IMR-90 (cell line): ENCODE measurements around the gene TPX2. TPM values are rescaled to one million over a fixed set of nuclear protein-coding genes. Genes with fewer than 3 reads are reported as not detected.
A peak's percentile ranks its signal among the peaks of the same experiment; 100 is the strongest.

Experiments
- ATAC-seq: fragments of 200-7000 bp; cut with Tn5 transposase; 2 replicates; pipeline ENCODE4 v1.9.1; 2020; ENCODE audit warnings: low read depth, mild to moderate bottlenecking, moderate library complexity
- BruUV-seq: library from RNA; stranded (reverse); fragments of 400-500 nt; replicated peaks from 2 replicates; lab custom pipeline; 2021; lab: Mats Ljungman, UMichigan
- CTCF ChIA-PET: fragments of 300-600 bp; formaldehyde crosslinking; extraction: SDS; loops from one replicate; lab custom pipeline; 2021; ENCODE audit warnings: antibody characterized with exemption; lab: Yijun Ruan, JAX
- POLR2A ChIA-PET: fragments of 300-600 bp; sonication (Branson Sonifier 250); formaldehyde crosslinking; loops from one replicate; lab custom pipeline; 2022; ENCODE audit warnings: antibody characterized with exemption; ENCODE audit not compliant: unreplicated experiment; lab: Charles Lee
- DNase-seq: peaks from one replicate; pipeline ENCODE4 v3.0.0; 2013
- H2AFZ ChIP-seq: replicated peaks from 2 replicates; pipeline ENCODE3; 2013; ENCODE audit warnings: low read length, mild to moderate bottlenecking; ENCODE audit not compliant: poor library complexity
- H2AK5ac ChIP-seq: 2 replicates; pipeline ENCODE4 v1.6.1; 2013; ENCODE audit warnings: low read depth, low read length, inconsistent platforms
- H2AK9ac ChIP-seq: replicated peaks from 2 replicates; pipeline ENCODE3; 2013; ENCODE audit warnings: mild to moderate bottlenecking, low read depth, low read length, moderate library complexity; ENCODE audit not compliant: poor library complexity
- H2BK120ac ChIP-seq: 2 replicates; pipeline ENCODE4 v1.6.1; 2013; ENCODE audit warnings: low read depth, low read length, inconsistent platforms
- H2BK15ac ChIP-seq: 3 replicates; pipeline ENCODE4 v1.6.1; 2013; ENCODE audit warnings: low read depth, low read length, inconsistent platforms
- H2BK20ac ChIP-seq: 2 replicates; pipeline ENCODE4 v1.6.1; 2013; ENCODE audit warnings: low read depth, mild to moderate bottlenecking, inconsistent platforms, low read length, moderate library complexity
- H2BK5ac ChIP-seq: 2 replicates; pipeline ENCODE4 v1.6.1; 2013; ENCODE audit warnings: mild to moderate bottlenecking, low read depth, low read length, inconsistent platforms; ENCODE audit not compliant: poor library complexity, severe bottlenecking
- H3K14ac ChIP-seq: replicated peaks from 2 replicates; pipeline ENCODE4 v1.6.1; 2013; ENCODE audit warnings: low read depth, low read length, inconsistent platforms
- H3K18ac ChIP-seq: 2 replicates; pipeline ENCODE4 v1.6.1; 2013; ENCODE audit warnings: low read depth, low read length, control low read depth
- H3K23ac ChIP-seq: 2 replicates; pipeline ENCODE4 v1.6.1; 2013; ENCODE audit warnings: low read depth, low read length, inconsistent platforms
- H3K27ac ChIP-seq: 2 replicates; pipeline ENCODE4 v1.5.1; 2013; ENCODE audit warnings: mild to moderate bottlenecking, control low read depth, low read length; ENCODE audit not compliant: insufficient read depth
- H3K27me3 ChIP-seq: 2 replicates; pipeline ENCODE4 v1.6.1; 2013; ENCODE audit warnings: low read length; ENCODE audit not compliant: control insufficient read depth, insufficient read depth
- H3K36me3 ChIP-seq: 2 replicates; pipeline ENCODE4 v1.6.1; 2013; ENCODE audit warnings: low read length, mixed read lengths; ENCODE audit not compliant: control insufficient read depth, insufficient read depth
- H3K4ac ChIP-seq: 2 replicates; pipeline ENCODE4 v1.6.1; 2013; ENCODE audit warnings: low read depth, low read length, inconsistent platforms
- H3K4me1 ChIP-seq: 2 replicates; pipeline ENCODE4 v1.6.1; 2013; ENCODE audit warnings: low read length, mixed read lengths; ENCODE audit not compliant: control insufficient read depth, insufficient read depth
- H3K4me2 ChIP-seq: 2 replicates; pipeline ENCODE4 v1.6.1; 2013; ENCODE audit warnings: low read depth, mild to moderate bottlenecking, control low read depth, low read length, moderate library complexity
- H3K4me3 ChIP-seq: 2 replicates; pipeline ENCODE4 v1.5.1; 2013; ENCODE audit warnings: low read depth, mild to moderate bottlenecking, control low read depth, low read length, moderate library complexity; ENCODE audit not compliant: insufficient read depth
- H3K56ac ChIP-seq: 2 replicates; pipeline ENCODE4 v1.6.1; 2013; ENCODE audit warnings: low read length, inconsistent platforms; ENCODE audit not compliant: insufficient read depth; ENCODE audit errors: extremely low read depth
- H3K79me1 ChIP-seq, 2 experiments: 2 replicates each; pipeline ENCODE4 v1.6.1; 2013; ENCODE audit warnings: low read length in 2 of 2, inconsistent platforms in 1 of 2, low read depth in 1 of 2
- H3K9ac ChIP-seq: 2 replicates; pipeline ENCODE4 v1.6.1; 2013; ENCODE audit warnings: low read depth, low read length, control low read depth
- H3K9me1 ChIP-seq: 2 replicates; pipeline ENCODE4 v1.6.1; 2013; ENCODE audit warnings: low read length, inconsistent platforms; ENCODE audit not compliant: insufficient read depth
- H3K9me3 ChIP-seq: 2 replicates; pipeline ENCODE4 v1.6.1; 2013; ENCODE audit warnings: low read length; ENCODE audit not compliant: control insufficient read depth, insufficient read depth
- H4K20me1 ChIP-seq: 2 replicates; pipeline ENCODE4 v1.6.1; 2013; ENCODE audit warnings: low read length, inconsistent platforms; ENCODE audit not compliant: insufficient read depth
- H4K5ac ChIP-seq: 2 replicates; pipeline ENCODE4 v1.6.1; 2013; ENCODE audit warnings: mild to moderate bottlenecking, low read depth, low read length, control low read depth
- H4K8ac ChIP-seq, 2 experiments: 2 replicates each; pipeline ENCODE4 v1.6.1; 2013; ENCODE audit warnings: low read depth in 2 of 2, low read length in 2 of 2, control low read depth in 1 of 2, inconsistent platforms in 1 of 2
- H4K91ac ChIP-seq: 2 replicates; pipeline ENCODE4 v1.6.1; 2013; ENCODE audit warnings: low read depth, low read length, inconsistent platforms; ENCODE audit not compliant: insufficient read depth
- CEBPB ChIP-seq: IDR thresholded peaks from 2 replicates; pipeline ENCODE4 v1.6.1; 2012; ENCODE audit warnings: low read depth, low read length, improper control_type of control experiment
- CTCF ChIP-seq: conservative IDR thresholded peaks from 2 replicates; pipeline ENCODE4 v1.5.1; 2012; ENCODE audit warnings: mild to moderate bottlenecking, low read depth, low read length, improper control_type of control experiment
- ELK1 ChIP-seq: fragments of 150-350 bp; IDR thresholded peaks from 2 replicates; pipeline ENCODE4 v1.6.1; 2016; ENCODE audit warnings: low read depth, mild to moderate bottlenecking, low read length, moderate library complexity, borderline replicate concordance
- FOS ChIP-seq: fragments of 150-350 bp; IDR thresholded peaks from 2 replicates; pipeline ENCODE4 v1.6.1; 2016; ENCODE audit warnings: low read depth, low read length
- MAFK ChIP-seq: IDR thresholded peaks from 2 replicates; pipeline ENCODE4 v1.6.1; 2012; ENCODE audit warnings: low read depth, low read length, improper control_type of control experiment
- MAZ ChIP-seq: IDR thresholded peaks from 2 replicates; pipeline ENCODE4 v1.6.1; 2012; ENCODE audit warnings: low read depth, mild to moderate bottlenecking, low read length, improper control_type of control experiment, moderate library complexity, borderline replicate concordance
- MXI1 ChIP-seq: IDR thresholded peaks from 2 replicates; pipeline ENCODE4 v1.6.1; 2012; ENCODE audit warnings: low read depth, mild to moderate bottlenecking, low read length, moderate library complexity, borderline replicate concordance
- POLR2A ChIP-seq: IDR thresholded peaks from 2 replicates; pipeline ENCODE4 v1.6.1; 2012; ENCODE audit warnings: mild to moderate bottlenecking, low read depth, low read length
- RAD21 ChIP-seq: IDR thresholded peaks from 2 replicates; pipeline ENCODE4 v1.6.1; 2012; ENCODE audit warnings: low read length, improper control_type of control experiment
- RCOR1 ChIP-seq: IDR thresholded peaks from 2 replicates; pipeline ENCODE4 v1.6.1; 2012; ENCODE audit warnings: mild to moderate bottlenecking, low read length, improper control_type of control experiment; ENCODE audit not compliant: insufficient replicate concordance
- RFX5 ChIP-seq: IDR thresholded peaks from 2 replicates; pipeline ENCODE4 v1.8.0; 2012; ENCODE audit warnings: low read depth, mild to moderate bottlenecking, low read length, moderate library complexity
- SMC3 ChIP-seq: fragments of 150-350 bp; IDR thresholded peaks from 2 replicates; pipeline ENCODE4 v1.6.1; 2016; ENCODE audit warnings: low read depth, mild to moderate bottlenecking, antibody characterized with exemption, low read length, moderate library complexity
- whole genome bisulfite sequencing, 2 experiments: methylation state at CpG; one replicate each; pipeline versions ENCODE4 v1.1.5 to v1.1.7; 2013; ENCODE audit warnings: missing lambda C conversion rate in 2 of 2; ENCODE audit not compliant: insufficient read length in 1 of 2; ENCODE audit errors: extremely low coverage in 2 of 2; 5-methylcytosine and 5-hydroxymethylcytosine counted together
- dilution Hi-C: fragments of 300-500 bp; cut with HindIII; formaldehyde crosslinking; loops from one replicate; pipeline ENCODE4 v1.14.3; 2018; ENCODE audit warnings: low sequenced_read_pairs; ENCODE audit not compliant: unreplicated experiment
- in situ Hi-C: fragments of 300-500 bp; cut with MboI; formaldehyde crosslinking; loops from 3 replicates; pipeline ENCODE4 v1.14.3; 2019; ENCODE audit warnings: low sequenced_read_pairs, inconsistent platforms, mixed read lengths
- intact Hi-C: fragments of 100-400 bp; cut with micrococcal nuclease; formaldehyde crosslinking; loops from 2 replicates; pipeline ENCODE4 v1.10.0; 2022
- polyA plus RNA-seq, 3 experiments: library from polyadenylated mRNA; depleted of rRNA; stranded (reverse); fragments of >200 nt; gene quantifications; 2 replicates each; pipeline ENCODE4 v1.2.3, GENCODE V29; 2012; ENCODE audit warnings: low replicate concordance in 1 of 3
- total RNA-seq: library from RNA; depleted of rRNA; stranded (reverse); fragments of >200 nt; gene quantifications from 2 replicates; pipeline ENCODE4 v1.2.3, GENCODE V29; 2012

The TPX2 gene
- total and polyA plus RNA-seq, 2 of the 4 experiments (the other 2 are of a cell fraction): 28.5 to 72.2 TPM

- no peak overlapping the region for H3K18ac ChIP-seq
- no peak overlapping the region for H4K91ac ChIP-seq
- in situ Hi-C loops: no loop called here
- H2AK9ac ChIP-seq: no peak overlapping the region
- intact Hi-C loops: no loop called here
- no peak overlapping the region for H3K56ac ChIP-seq
- peaks cover 3% of the 10 kb centered on the region; the same call in 1 of the 2 replicates for H3K9me1 ChIP-seq
- H3K4me1 ChIP-seq: peaks cover 9% of the 10 kb centered on the region; the same call in 1 of the 2 replicates
- TF ChIP-seq CTCF: no peak
- TF ChIP-seq RAD21: no peak
- TF ChIP-seq POLR2A: no peak
- TF ChIP-seq SMC3: no peak
- TF ChIP-seq CEBPB: no peak
- TF ChIP-seq ELK1: no peak
- TF ChIP-seq RCOR1: no peak
- TF ChIP-seq RFX5: no peak
- no peak for TF ChIP-seq MXI1
- TF ChIP-seq FOS: no peak
- no peak for TF ChIP-seq MAFK
- no peak for TF ChIP-seq MAZ
- H3K79me1 ChIP-seq: peaks cover 20 to 65% of the 10 kb centered on the region in 2 experiments; a peak in 3 of 4 replicates
- H2BK15ac ChIP-seq: no peak overlapping the region
- no peak overlapping the region for H3K9ac ChIP-seq
- CTCF ChIA-PET: no interaction called here
- POLR2A ChIA-PET: no interaction called here
- H3K27ac ChIP-seq: no peak overlapping the region
- no peaks in the 10 kb centered on the region for H3K27me3 ChIP-seq
- dilution Hi-C loops: no loop called here
- no peak overlapping the region for H3K23ac ChIP-seq
- H3K14ac ChIP-seq: no peak overlapping the region
- no peak overlapping the region for H2AK5ac ChIP-seq
- H4K5ac ChIP-seq: no peak overlapping the region
- no peak overlapping the region for H2BK5ac ChIP-seq
- no peak overlapping the region for H3K4me2 ChIP-seq
- no peak overlapping the region for H2AFZ ChIP-seq
- no peaks in the 10 kb centered on the region for H4K20me1 ChIP-seq
- H4K8ac ChIP-seq: peak overlapping the region in 1 of 2 experiments; percentile 28; a peak in 1 of 4 replicates
- peaks cover 12% of the 10 kb centered on the region for H3K36me3 ChIP-seq
- no peaks in the 10 kb centered on the region for H3K9me3 ChIP-seq
- H3K4me3 ChIP-seq: no peak overlapping the region
- peak; percentile 17; the same call in 1 of the 2 replicates for ATAC-seq
- no TSS peak for BruUV-seq
- no peak overlapping the region for H3K4ac ChIP-seq
- peak; percentile 56 for DNase-seq
- H2BK20ac ChIP-seq: peak overlapping the region; percentile 36; the same call in 1 of the 2 replicates
- no peak overlapping the region for H2BK120ac ChIP-seq
- WGBS, 2 experiments: 95% methylated on average over 2 of the region's 4 CpGs; no CpG with 5 or more reads in 1 of the 2 experiments
These were observed 42.9 kb downstream of the TPX2 start for GRCh38 chr20:31781945-31782344.
